Stimulated activated CD4-positive, alpha-beta T cell treated with anti-CD3 and anti-CD28 coated beads, Interleukin-2, amount 100 ng/mL, for 24 hours (primary cell): Measurements from ENCODE around the gene CAPN5.
A peak's percentile ranks its signal among the peaks of the same experiment; 100 is the strongest.
"Not testable (repeated sequence)": the region's sequence is repeated elsewhere in the genome, so short reads cannot be mapped to it uniquely, and the experiment has no call there.

Experiments
- DNase-seq, 2 donors: peaks; one replicate each; pipeline ENCODE4 v3.0.0-alpha.2; 2020

Gene CAPN5

GRCh38 chr11:77066229-77067042 lies at the start of gene CAPN5:
Gene CAPN5 (plus strand): TSS chr11:77066971. CDS start chr11:77084887, 17,916 bp downstream.
- DNase-seq, result peak; percentile 87 to 92

- not testable (repeated sequence) for DNase-seq
Measured at GRCh38 chr11:77018396-77018924, 48.3 kb upstream of the CAPN5 start.

- no peak for DNase-seq
Measured at GRCh38 chr11:77019976-77020595, 46.7 kb upstream of the CAPN5 start.

- no peak for DNase-seq
Measured at GRCh38 chr11:77020734-77021133, 46.0 kb upstream of the CAPN5 start.

GRCh38 chr11:77024745-77025144 lies 42.0 kb upstream of the CAPN5 start:
- DNase-seq, result no peak

GRCh38 chr11:77026221-77026620 lies 40.5 kb upstream of the CAPN5 start:
- no peak for DNase-seq

- no peak for DNase-seq
Measured at GRCh38 chr11:77026743-77027142, 40.0 kb upstream of the CAPN5 start.

GRCh38 chr11:77027275-77027674 lies 39.5 kb upstream of the CAPN5 start:
- DNase-seq, result no peak

GRCh38 chr11:77029829-77030228 lies 36.9 kb upstream of the CAPN5 start:
- no peak for DNase-seq

GRCh38 chr11:77030834-77031414 lies 35.8 kb upstream of the CAPN5 start:
- no peak for DNase-seq

GRCh38 chr11:77031599-77031998 lies 35.2 kb upstream of the CAPN5 start:
- no peak for DNase-seq

- no peak for DNase-seq
Measured at GRCh38 chr11:77035039-77035438, 31.7 kb upstream of the CAPN5 start.

- no peak for DNase-seq
Measured at GRCh38 chr11:77035580-77035979, 31.2 kb upstream of the CAPN5 start.

GRCh38 chr11:77036398-77036797 lies 30.4 kb upstream of the CAPN5 start:
- no peak for DNase-seq

- DNase-seq, result no peak
Measured at GRCh38 chr11:77037057-77037456, 29.7 kb upstream of the CAPN5 start.

- DNase-seq, result no peak
Measured at GRCh38 chr11:77038029-77038824, 28.5 kb upstream of the CAPN5 start.

GRCh38 chr11:77038825-77039326 lies 27.9 kb upstream of the CAPN5 start:
- DNase-seq, result no peak

GRCh38 chr11:77039491-77040400 lies 27.0 kb upstream of the CAPN5 start:
- peak in 1 of 2 donors; percentile 40 for DNase-seq

GRCh38 chr11:77040401-77040777 lies 26.4 kb upstream of the CAPN5 start:
- no peak for DNase-seq

- DNase-seq, result no peak
Measured at GRCh38 chr11:77040889-77041288, 25.9 kb upstream of the CAPN5 start.

GRCh38 chr11:77042111-77042726 lies 24.6 kb upstream of the CAPN5 start:
- no peak for DNase-seq
